ENCODE results near the gene TIGD3. TPM values are rescaled to one million over a fixed set of nuclear protein-coding genes. Genes with fewer than 3 reads are reported as not detected.
A peak's percentile ranks its signal among the peaks of the same experiment; 100 is the strongest.

The TIGD3 gene
- total RNA-seq, 1 donor from 2014 or later = 1.4 TPM

GRCh38 chr11:65377777-65378176, 23.2 kb downstream of the TIGD3 start:
- Mint-ChIP-seq H3K4me3 (peak overlapping the region; percentile 11), H3K27me3 (no peaks in the 10 kb centered on the region), H3K4me1 (peaks cover 33% of the 10 kb centered on the region), H3K9me3 (no peaks in the 10 kb centered on the region), H3K27ac (peak overlapping the region; percentile 86), H3K36me3 (ENCODE audit: low read depth) (peaks cover 2% of the 10 kb centered on the region)
- ATAC-seq (ENCODE audit: low read depth) (no peak), DNase-seq (no peak)
- intact Hi-C loops (cut with micrococcal nuclease) = loop anchor here (1.0 kb wide), 1 partner anchor 11 kb away; no protein-coding TSS in a partner anchor
- TF ChIP-seq CTCF (IDR thresholded peaks at IDR 0.05) = no peak
- ChIA-PET CTCF (interaction anchor here (0.7 to 2.1 kb wide), 15 partner anchors 10 to 216 kb away, joined by 3 to 13 read pairs (median 4); partner anchors contain the start of gene MALAT1), POLR2A (interaction anchor here (0.7 to 18.2 kb wide), 17 partner anchors 9 to 236 kb away, joined by 3 to 584 read pairs (median 7); partner anchors contain the start of genes FRMD8, MALAT1, MAP3K11 and NEAT1)

- peak overlapping the region; percentile 86 for H3K27ac Mint-ChIP-seq
- no peak for TF ChIP-seq CTCF (IDR thresholded peaks at IDR 0.05)
- H3K4me3 Mint-ChIP-seq = peak overlapping the region; percentile 11
- H3K4me1 Mint-ChIP-seq = peaks cover 39% of the 10 kb centered on the region
- ChIA-PET POLR2A (interaction anchor here (0.7 to 18.2 kb wide), 19 partner anchors 8 to 236 kb away, joined by 3 to 584 read pairs (median 5); partner anchors contain the start of genes FRMD8, MALAT1, MAP3K11 and NEAT1), CTCF (interaction anchor here (0.7 to 2.1 kb wide), 16 partner anchors 10 to 215 kb away, joined by 3 to 13 read pairs (median 4); partner anchors contain the start of gene MALAT1)
- peak; percentile 10 for ATAC-seq (ENCODE audit: low read depth)
- H3K36me3 Mint-ChIP-seq (ENCODE audit: low read depth) = peaks cover 2% of the 10 kb centered on the region
- H3K9me3 Mint-ChIP-seq = no peaks in the 10 kb centered on the region
- intact Hi-C loops (cut with micrococcal nuclease) = loop anchor here (1.0 kb wide), 1 partner anchor 12 kb away; no protein-coding TSS in a partner anchor
- no peak for DNase-seq
- no peaks in the 10 kb centered on the region for H3K27me3 Mint-ChIP-seq
Measured at GRCh38 chr11:65378208-65378927, 23.8 kb downstream of the TIGD3 start.

GRCh38 chr11:65378928-65379638, 24.5 kb downstream of the TIGD3 start:
- Mint-ChIP-seq H3K27ac (peak overlapping the region; percentile 86), H3K9me3 (no peaks in the 10 kb centered on the region), H3K4me1 (peaks cover 44% of the 10 kb centered on the region), H3K36me3 (ENCODE audit: low read depth) (peaks cover 2% of the 10 kb centered on the region), H3K4me3 (no peak overlapping the region), H3K27me3 (no peaks in the 10 kb centered on the region)
- POLR2A ChIA-PET = interaction anchor here (0.7 to 18.2 kb wide), 18 partner anchors 10 to 235 kb away, joined by 3 to 584 read pairs (median 6); partner anchors contain the start of genes MALAT1, MAP3K11, NEAT1 and POLA2
- no peak for DNase-seq
- intact Hi-C loops (cut with micrococcal nuclease) = loop anchor here (1.0 kb wide), 1 partner anchor 13 kb away; no protein-coding TSS in a partner anchor
- no peak for ATAC-seq (ENCODE audit: low read depth)
- CTCF ChIA-PET = interaction anchor here (0.7 to 3.1 kb wide), 12 partner anchors 21 to 215 kb away, joined by 3 to 16 read pairs (median 4); partner anchors contain the start of gene MALAT1
- no peak for TF ChIP-seq CTCF (IDR thresholded peaks at IDR 0.05)

GRCh38 chr11:65379698-65380459, 25.3 kb downstream of the TIGD3 start:
- no peak for DNase-seq
- Mint-ChIP-seq H3K27ac (peak overlapping the region; percentile 54), H3K27me3 (no peaks in the 10 kb centered on the region), H3K9me3 (no peaks in the 10 kb centered on the region), H3K4me1 (peaks cover 52% of the 10 kb centered on the region), H3K4me3 (no peak overlapping the region), H3K36me3 (ENCODE audit: low read depth) (peaks cover 2% of the 10 kb centered on the region)
- POLR2A ChIA-PET = interaction anchor here (0.5 to 18.2 kb wide), 7 partner anchors 24 to 121 kb away, joined by 3 to 584 read pairs (median 13); partner anchors contain the start of genes MALAT1 and NEAT1
- CTCF ChIA-PET = interaction anchor here (0.7 to 3.1 kb wide), 5 partner anchors 12 to 214 kb away, joined by 3 to 16 read pairs (median 7); no protein-coding TSS in a partner anchor
- ATAC-seq (ENCODE audit: low read depth) = no peak
- intact Hi-C loops (cut with micrococcal nuclease) = loop anchor here (5.0 kb wide), 1 partner anchor 207 kb away; no protein-coding TSS in a partner anchor
- TF ChIP-seq CTCF (IDR thresholded peaks at IDR 0.05) = no peak

All from activated B cell treated with CpG ODN at 0.5 μM for 24 hours (primary cell).